HG02759 (cell line): ENCODE measurements around the gene TSR1.
"Not testable (repeated sequence)": the region's sequence is repeated elsewhere in the genome, so short reads cannot be mapped to it uniquely, and the experiment has no call there.

ENCODE experiments used
- ATAC-seq: cut with Tn5 transposase; IDR thresholded peaks from one replicate; pipeline ENCODE4 v1.9.1; 2021; ENCODE audit warnings: mild to moderate bottlenecking, moderate library complexity; ENCODE audit not compliant: unreplicated experiment

The TSR1 gene

GRCh38 chr17:2338315-2338657 is 2.0 kb upstream of the TSR1 start:
- no peak for ATAC-seq

DNA sequence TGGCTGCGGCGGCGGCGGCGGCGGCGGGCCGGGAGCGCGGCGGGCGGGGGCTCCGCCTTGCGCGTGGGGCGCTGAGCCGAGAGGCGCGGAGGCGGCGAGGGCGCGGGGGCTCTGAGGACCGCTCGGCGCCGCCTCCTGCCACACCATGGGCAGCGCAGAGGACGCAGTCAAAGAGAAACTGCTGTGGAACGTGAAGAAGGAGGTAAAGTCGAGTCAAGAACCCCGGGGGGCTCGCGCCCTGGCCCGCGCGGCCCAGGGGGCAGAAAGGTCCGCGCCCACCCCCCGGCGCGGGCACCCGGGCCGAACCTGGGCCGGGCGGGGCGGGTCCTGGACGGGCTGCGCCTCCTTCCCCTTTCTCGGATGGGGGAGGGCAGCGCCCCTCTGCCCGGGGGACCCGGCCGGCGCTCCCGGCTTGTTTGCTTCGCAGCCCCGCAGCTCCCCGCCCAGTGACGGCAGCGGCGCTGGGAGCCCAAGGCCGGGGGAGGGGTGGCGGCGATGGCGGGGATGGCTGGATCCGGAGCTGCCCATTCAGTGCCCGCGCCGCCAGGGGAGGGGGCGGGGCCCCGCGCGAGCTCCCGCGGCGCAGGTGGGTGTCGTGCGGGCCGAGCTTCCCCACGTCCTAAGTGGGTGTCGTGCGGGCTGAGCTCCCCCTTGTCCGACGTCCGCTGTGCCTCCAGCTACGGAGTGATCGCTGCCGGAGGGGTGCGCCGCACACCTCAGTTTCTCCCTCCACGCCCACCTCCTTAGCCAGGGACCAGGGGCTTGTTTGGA is 1.5 kb upstream of the TSR1 start:
- peak; percentile 26 for ATAC-seq

- ATAC-seq: peak; percentile 45
Measured at GRCh38 chr17:2336852-2337543, 741 bp upstream of the TSR1 start, which contains the start of gene SGSM2. Gene SGSM2 (plus strand): TSS chr17:2337501. CDS start chr17:2337689, 188 bp downstream.

GRCh38 chr17:2335726-2336214 is 487 bp downstream of the TSR1 start:
- no peak for ATAC-seq

DNA sequence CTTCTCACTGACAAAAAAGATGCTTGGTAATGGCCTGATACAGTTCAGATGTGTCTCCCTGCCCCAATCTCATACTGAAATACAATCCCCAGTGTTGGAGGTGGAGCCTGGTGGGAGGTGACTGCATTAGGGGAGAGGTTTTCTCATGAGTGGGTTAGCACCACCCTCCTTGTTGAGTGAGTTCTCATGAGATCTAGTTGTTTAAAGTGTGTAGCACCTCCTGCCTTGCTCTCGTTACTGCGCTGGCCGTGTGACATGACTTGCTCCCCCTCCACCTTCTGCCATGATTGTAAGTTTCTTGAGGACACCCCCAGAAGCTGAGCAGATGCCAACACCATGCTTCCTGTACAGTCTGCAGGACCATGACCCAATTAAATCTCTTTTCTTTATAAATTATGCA is 5.0 kb downstream of the TSR1 start:
- ATAC-seq: no peak

- ATAC-seq: no peak
Measured at GRCh38 chr17:2323629-2324314, 12.5 kb downstream of the TSR1 start.

DNA sequence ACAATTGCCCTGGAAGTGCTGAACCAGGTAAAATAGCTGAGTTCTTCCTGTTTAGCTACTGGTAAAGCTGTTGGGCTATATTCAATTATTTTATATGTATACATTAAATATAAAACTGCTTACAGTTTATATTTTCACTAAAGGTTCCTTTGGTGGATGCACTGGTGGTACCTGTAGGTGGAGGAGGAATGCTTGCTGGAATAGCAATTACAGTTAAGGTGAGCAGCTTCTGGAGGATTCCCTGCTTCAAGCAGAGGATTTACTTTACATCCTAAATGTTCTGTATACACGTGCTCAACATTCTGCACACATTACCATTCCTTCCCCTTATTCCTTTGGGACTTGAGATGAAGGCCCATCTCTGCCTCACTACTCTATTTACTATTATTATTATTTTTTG is 14.9 kb downstream of the TSR1 start:
- ATAC-seq: no peak

DNA sequence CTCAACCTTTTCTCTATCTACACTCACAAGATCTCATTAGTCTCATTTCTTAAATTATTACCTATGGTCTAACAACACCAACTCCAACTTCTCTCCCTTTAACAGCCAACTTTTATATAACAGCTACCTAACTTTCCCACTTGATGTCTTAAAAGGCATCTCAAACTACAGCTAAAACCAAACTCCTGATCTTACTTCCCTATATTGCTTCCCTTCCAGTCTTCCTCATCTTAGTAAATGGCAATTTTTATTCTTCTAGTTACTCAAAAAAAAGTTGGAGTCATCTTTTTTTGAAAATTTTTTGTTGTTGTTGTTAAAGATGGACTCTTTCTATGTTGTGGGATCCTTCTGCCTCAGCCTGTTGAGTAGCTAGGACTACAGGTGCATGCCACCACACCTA is 17.2 kb downstream of the TSR1 start:
- ATAC-seq: no peak

GRCh38 chr17:2317796-2318195 is 18.5 kb downstream of the TSR1 start:
- no peak for ATAC-seq

- not testable (repeated sequence) for ATAC-seq
Measured at GRCh38 chr17:2316916-2317205, 19.4 kb downstream of the TSR1 start.

DNA sequence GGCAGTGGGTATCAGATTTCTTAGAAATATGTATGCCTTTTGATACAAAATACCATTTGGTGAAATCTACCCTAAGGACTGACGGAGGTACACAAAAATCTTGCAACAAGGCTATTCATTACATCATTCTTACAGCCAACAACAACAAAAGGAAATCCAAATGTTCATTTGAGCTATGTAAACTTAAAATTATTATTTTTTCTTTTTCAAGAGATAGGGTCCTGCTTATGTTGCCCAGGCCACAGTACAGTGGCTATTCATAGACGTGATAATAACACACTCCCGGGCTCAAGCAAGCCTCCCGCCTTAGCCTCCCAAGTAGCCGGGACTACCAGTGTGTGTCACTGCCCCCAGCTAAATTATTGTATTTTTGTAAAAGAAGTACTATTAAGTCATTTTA is 23.5 kb downstream of the TSR1 start:
- ATAC-seq: no peak

DNA sequence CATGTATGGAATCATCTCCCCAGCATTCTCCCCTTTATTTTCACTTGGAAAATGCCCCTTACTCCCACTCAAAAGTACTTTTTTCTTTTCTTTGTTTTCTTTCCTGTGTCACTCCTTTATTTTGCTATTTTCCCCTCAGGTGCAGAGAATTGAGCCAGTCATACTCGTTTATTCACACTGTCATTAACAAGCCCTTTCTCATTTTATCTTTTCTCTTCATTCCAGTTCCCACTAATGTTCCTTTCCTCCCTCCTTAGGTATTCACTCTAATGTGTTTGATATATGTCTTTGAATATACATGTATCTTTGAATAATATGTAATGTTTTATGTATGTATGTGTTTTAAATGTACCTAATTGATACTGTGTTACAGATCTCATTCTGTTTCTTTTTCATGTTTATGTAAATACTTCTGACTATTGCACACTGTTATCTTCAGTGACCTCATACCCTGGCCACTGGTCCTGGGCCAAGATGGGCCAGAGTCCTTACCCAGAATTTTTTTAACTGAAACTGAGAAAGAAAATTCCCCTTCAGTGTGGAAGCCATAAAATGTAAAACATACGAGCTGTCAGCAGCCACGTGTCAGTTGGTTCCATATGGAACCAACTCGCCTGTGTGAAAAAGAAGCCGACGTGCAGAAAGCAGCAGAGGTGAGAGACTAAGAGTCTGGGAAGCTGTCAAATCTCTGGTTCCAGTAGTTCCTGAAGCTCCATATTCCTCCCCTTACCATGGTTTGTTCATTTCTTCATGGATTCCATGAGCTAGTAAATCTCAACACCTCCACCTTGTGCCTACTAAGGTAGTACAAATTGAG is 26.7 kb downstream of the TSR1 start:
- ATAC-seq: no peak

GRCh38 chr17:2304931-2305330 is 31.3 kb downstream of the TSR1 start:
- ATAC-seq: no peak

DNA sequence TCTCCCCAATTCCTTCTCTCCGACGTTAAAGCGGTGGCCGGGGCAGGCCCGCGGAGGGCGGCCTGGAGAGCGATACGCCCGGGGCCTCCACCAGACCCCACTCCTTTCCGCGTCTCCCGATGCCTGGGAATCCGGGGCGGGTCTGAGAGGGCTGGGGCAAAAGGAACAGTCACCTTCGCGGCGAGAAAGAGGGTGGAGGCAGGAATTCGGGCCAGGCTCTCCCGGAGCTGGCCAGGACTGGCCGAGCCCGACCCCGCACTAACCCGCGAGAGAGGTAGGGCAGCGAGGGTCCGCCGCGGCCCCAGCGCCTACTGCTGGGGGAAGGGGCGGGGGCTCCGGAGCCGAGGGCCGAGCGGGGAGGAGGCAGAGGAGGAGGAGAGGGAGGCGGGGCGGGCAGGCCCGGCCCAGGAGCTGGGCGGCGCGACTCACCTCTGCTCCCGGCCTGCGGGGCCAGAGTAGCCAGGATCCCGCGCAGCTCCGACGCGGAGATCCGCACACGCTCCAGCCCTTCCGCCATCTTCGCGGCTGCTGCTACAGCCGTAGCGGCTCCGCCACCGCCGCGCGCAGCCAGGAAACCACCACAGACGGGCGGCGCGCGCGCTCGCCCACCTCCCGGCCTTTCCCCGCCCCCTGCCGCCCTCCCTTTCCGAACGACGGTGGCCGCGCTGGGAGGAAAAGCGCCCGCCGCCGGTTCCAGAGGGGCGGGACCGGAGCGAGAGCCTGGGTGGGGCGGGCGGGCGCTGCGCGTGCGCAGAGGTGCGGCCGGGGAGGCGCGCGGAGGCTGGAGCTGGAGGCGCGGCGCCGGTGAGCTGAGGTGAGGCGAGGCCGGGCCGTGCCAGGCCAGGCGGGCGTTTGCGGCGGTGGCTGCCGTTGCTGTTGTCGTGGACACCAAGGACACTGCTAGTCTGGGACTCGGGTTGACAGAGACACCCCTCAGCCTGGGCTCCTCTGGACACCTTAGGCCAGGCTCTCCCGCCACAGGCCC is 32.8 kb downstream of the TSR1 start, which contains the start of the genes SMG6 and SRR:
SMG6 (minus strand) TSS at position 582 of the 985 bp plus-strand sequence; CDS start at position 517, 65 bp downstream.
SRR (plus strand) TSS at position 747 of the 985 bp plus-strand sequence. CDS start 11,611 bp downstream, outside the sequence.
- peak; percentile 88 for ATAC-seq

GRCh38 chr17:2302778-2303203 is 33.5 kb downstream of the TSR1 start:
- ATAC-seq: no peak

DNA sequence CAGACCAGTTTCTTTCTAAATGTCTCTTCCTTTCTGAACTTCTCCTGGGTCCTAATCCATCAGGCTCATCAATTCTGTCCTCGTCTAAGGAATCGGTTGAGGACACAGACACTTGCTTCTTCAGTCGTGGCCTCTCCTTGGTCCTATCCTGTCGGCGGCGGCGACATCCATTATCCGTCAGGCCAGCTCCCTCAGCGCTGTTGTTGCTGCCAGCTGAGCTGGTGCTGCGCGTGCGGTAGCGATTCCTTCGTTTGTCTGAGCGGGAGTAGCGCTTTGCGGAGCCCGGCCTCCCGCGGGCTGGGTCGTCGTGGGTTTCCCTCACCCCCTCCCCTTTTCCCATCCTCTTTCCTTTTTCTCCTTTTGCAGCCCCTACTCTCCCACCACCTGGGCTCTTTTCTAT is 36.5 kb downstream of the TSR1 start:
- ATAC-seq: no peak

DNA sequence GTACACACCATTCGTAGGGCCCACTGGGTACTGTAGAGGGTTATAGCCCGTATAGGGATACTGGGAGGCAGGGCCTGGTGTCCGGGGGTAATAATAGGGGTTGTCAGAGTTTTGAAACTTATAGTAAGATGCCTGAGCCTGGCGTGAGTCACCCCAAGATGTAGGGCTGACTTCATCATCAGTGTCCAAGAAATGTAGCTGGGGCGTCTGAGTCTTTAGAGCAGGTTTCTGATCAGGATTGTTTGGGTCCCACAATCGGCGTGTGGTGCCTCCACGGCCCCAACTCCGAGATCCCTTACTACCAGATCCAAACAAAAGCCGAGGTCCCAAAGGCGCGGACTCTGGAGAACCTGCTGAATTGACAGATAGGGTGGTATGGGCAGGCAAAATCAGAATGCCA is 37.1 kb downstream of the TSR1 start:
- no peak for ATAC-seq

DNA sequence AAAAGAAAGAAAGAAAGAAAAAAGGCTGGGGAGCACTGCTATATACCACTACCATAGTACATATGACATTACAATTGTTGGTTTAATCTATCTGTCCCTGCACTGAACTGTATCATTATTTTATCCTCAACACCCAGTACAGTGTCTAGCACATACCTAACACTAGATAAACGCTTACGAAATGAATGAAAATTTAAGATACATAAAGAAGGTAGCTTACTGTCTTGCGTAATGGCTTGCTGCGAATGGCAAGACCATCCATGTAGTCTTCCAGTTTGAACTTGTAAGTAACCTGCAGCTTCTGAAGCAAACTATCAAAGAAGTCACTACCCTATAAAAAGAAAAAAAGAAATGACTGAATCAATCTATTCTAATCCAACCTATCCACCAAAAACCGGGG is 39.2 kb downstream of the TSR1 start:
- no peak for ATAC-seq

DNA sequence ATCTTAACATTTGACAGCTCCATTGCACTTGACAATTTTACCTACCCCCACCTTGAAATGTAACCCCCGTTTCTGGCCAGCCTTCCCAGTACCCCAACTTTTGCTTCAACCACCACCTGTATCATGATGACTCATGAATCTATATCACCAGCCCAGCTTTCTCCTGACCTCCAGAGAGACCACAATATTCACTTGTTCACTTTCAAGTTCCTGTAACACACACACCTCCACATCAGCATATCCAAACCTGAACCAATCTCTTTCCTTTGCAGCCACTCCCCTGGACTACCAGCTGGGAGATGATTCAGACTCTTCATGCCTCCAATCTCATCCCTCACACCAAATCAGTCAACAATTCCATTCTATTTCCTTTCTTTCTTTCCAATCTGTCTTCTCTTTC is 40.7 kb downstream of the TSR1 start:
- ATAC-seq: no peak

GRCh38 chr17:2292100-2292499 is 44.2 kb downstream of the TSR1 start:
- no peak for ATAC-seq
